Naive thymus-derived CD4-positive, alpha-beta T cell (primary cell): Measurements from ENCODE around the gene KRT25. TPM values are rescaled to one million over a fixed set of nuclear protein-coding genes. Genes with fewer than 3 reads are reported as not detected.

Experiments used
- ATAC-seq: fragments of 150-1000 bp; cut with Tn5 transposase; 2 replicates; pipeline ENCODE4 v1.10.0; 2021; ENCODE audit warnings: mild to moderate bottlenecking, moderate library complexity
- CTCF ChIA-PET: fragments of 350-600 bp; sonication (Branson Sonifier 250); formaldehyde crosslinking; loops from one replicate; lab custom pipeline; 2021; ENCODE audit warnings: antibody characterized with exemption; lab: Charles Lee
- POLR2A ChIA-PET: fragments of 350-600 bp; sonication (Branson Sonifier 250); formaldehyde crosslinking; loops from one replicate; lab custom pipeline; 2021; ENCODE audit warnings: antibody characterized with exemption, inconsistent platforms; lab: Charles Lee
- DNase-seq, 9 donors: peaks; one replicate each; pipeline versions ENCODE4 v3.0.0 to v3.0.0-alpha.2; 2020 to 2022; ENCODE audit warnings: mixed read lengths in 1 of 9
- H3K27ac ChIP-seq: one replicate; pipeline ENCODE4 v1.7.0; 2013; ENCODE audit warnings: mild to moderate bottlenecking, low read depth, low read length, moderate library complexity
- H3K27me3 ChIP-seq, 2 donors: one replicate each; pipeline ENCODE4 v1.7.0; 2013; ENCODE audit warnings: low read length in 2 of 2, mild to moderate bottlenecking in 2 of 2, moderate library complexity in 2 of 2; ENCODE audit not compliant: control insufficient read depth in 2 of 2, insufficient read depth in 2 of 2
- H3K36me3 ChIP-seq, 3 experiments: 1 replicate in 2 of 3; 2 replicates in 1 of 3; pipeline ENCODE4 v1.7.0; 2013; ENCODE audit warnings: low read length in 3 of 3, mild to moderate bottlenecking in 3 of 3, moderate library complexity in 1 of 3; ENCODE audit not compliant: insufficient read depth in 3 of 3, control insufficient read depth in 2 of 3
- H3K4me1 ChIP-seq, 2 donors: one replicate each; pipeline ENCODE4 v1.7.0; 2013; ENCODE audit warnings: low read length in 2 of 2, mild to moderate bottlenecking in 2 of 2, moderate library complexity in 1 of 2; ENCODE audit not compliant: control insufficient read depth in 2 of 2, insufficient read depth in 2 of 2
- H3K4me3 ChIP-seq: 2 replicates; pipeline ENCODE4 v1.7.0; 2013; ENCODE audit warnings: mild to moderate bottlenecking, low read length
- H3K9me3 ChIP-seq, 3 experiments: 1 replicate in 2 of 3; 2 replicates in 1 of 3; pipeline ENCODE4 v1.7.0; 2013; ENCODE audit warnings: low read length in 3 of 3; ENCODE audit not compliant: control insufficient read depth in 2 of 3
- H3K27ac Mint-ChIP-seq, 9 donors: one replicate each; pipeline ENCODE4 v1.8.0; 2020 to 2022; ENCODE audit warnings: mixed read lengths in 9 of 9, mild to moderate bottlenecking in 8 of 9, moderate library complexity in 5 of 9, inconsistent platforms in 2 of 9
- H3K27me3 Mint-ChIP-seq, 5 donors: one replicate each; pipeline ENCODE4 v1.8.0; 2021 to 2022; ENCODE audit warnings: mixed read lengths in 5 of 5, mild to moderate bottlenecking in 1 of 5
- H3K36me3 Mint-ChIP-seq, 5 donors: one replicate each; pipeline ENCODE4 v1.8.0; 2020 to 2022; ENCODE audit warnings: mixed read lengths in 5 of 5, mild to moderate bottlenecking in 3 of 5, inconsistent platforms in 1 of 5
- H3K4me1 Mint-ChIP-seq, 7 donors: one replicate each; pipeline ENCODE4 v1.8.0; 2020 to 2022; ENCODE audit warnings: mixed read lengths in 7 of 7, mild to moderate bottlenecking in 3 of 7, inconsistent platforms in 1 of 7
- H3K4me3 Mint-ChIP-seq, 10 donors: one replicate each; pipeline ENCODE4 v1.8.0; 2020 to 2022; ENCODE audit warnings: mild to moderate bottlenecking in 10 of 10, mixed read lengths in 10 of 10, moderate library complexity in 6 of 10, inconsistent platforms in 2 of 10
- H3K9me3 Mint-ChIP-seq, 11 donors: one replicate each; pipeline ENCODE4 v1.8.0; 2020 to 2022; ENCODE audit warnings: mixed read lengths in 11 of 11, mild to moderate bottlenecking in 4 of 11, inconsistent platforms in 1 of 11, moderate library complexity in 1 of 11
- intact Hi-C, 2 donors: fragments of 100-400 bp; cut with micrococcal nuclease; formaldehyde crosslinking; loops; one replicate each; pipeline ENCODE4 v1.15.1; 2023
- polyA plus RNA-seq, 2 donors: library from polyadenylated mRNA; unstranded; fragments of 300-500 nt; fragmentation: Illumina TruSeq; gene quantifications; one replicate each; pipeline ENCODE4 v1.2.3, GENCODE V29; 2021
- total RNA-seq, 6 experiments: library from RNA in 5 of 6; stranded (reverse) in 5 of 6; gene quantifications; 1 replicate in 5 of 6; 2 replicates in 1 of 6; pipeline ENCODE4 v1.2.3 and lab custom pipeline; 2021 to 2026

The KRT25 gene
- total RNA-seq, result not detected
- not detected for polyA plus RNA-seq
- not detected for total RNA-seq (lab: John Stamatoyannopoulos, UW)

- H3K4me1 Mint-ChIP-seq, result peaks cover 0 to 2% (median 0%) of the 10 kb centered on the region in 7 donors
- H3K36me3 ChIP-seq, result no peaks in the 10 kb centered on the region
- H3K27ac ChIP-seq, result no peak within 1 kb of the TSS
- H3K4me3 Mint-ChIP-seq, result no peak within 1 kb of the TSS
- H3K9me3 ChIP-seq, result peaks cover 0 to 4% (median 2%) of the 10 kb centered on the region in 3 experiments
- no peak for ATAC-seq
- H3K27me3 Mint-ChIP-seq, result peaks cover 26 to 47% (median 35%) of the 10 kb centered on the region in 5 donors
- peaks cover 0 to 14% (median 7%) of the 10 kb centered on the region in 5 donors for H3K36me3 Mint-ChIP-seq
- CTCF ChIA-PET, result no interaction called here
- no peak for DNase-seq
- H3K4me1 ChIP-seq, result no peaks in the 10 kb centered on the region
- H3K27me3 ChIP-seq, result peaks cover 0 to 5% of the 10 kb centered on the region in 2 donors
- no peak within 1 kb of the TSS for H3K4me3 ChIP-seq
- POLR2A ChIA-PET, result no interaction called here
- peaks cover 0 to 27% (median 23%) of the 10 kb centered on the region in 11 donors for H3K9me3 Mint-ChIP-seq
- intact Hi-C loops, result no loop called here
- no peak within 1 kb of the TSS for H3K27ac Mint-ChIP-seq
Measured at GRCh38 chr17:40755231-40755630, at the start of gene KRT25. KRT25 (minus strand) TSS chr17:40755331; CDS start chr17:40755271, 60 bp downstream.

- Mint-ChIP-seq H3K27me3 (peaks cover 33 to 51% (median 48%) of the 10 kb centered on the region in 5 donors), H3K9me3 (peaks cover 0 to 3% (median 0%) of the 10 kb centered on the region in 11 donors)
- CTCF ChIA-PET, result interaction anchor here (0.6 to 1.1 kb wide), 5 partner anchors 12 to 862 kb away, joined by 3 to 5 read pairs (median 3); no protein-coding TSS in a partner anchor
Measured at GRCh38 chr17:40803617-40804082, 48.5 kb upstream of the KRT25 start.

GRCh38 chr17:40801157-40801556 is 46.0 kb upstream of the KRT25 start:
- Histone ChIP-seq H3K9me3 (no peaks in the 10 kb centered on the region), H3K27me3 (peaks cover 0 to 4% of the 10 kb centered on the region in 2 donors), H3K4me3 (no peak overlapping the region), H3K4me1 (no peaks in the 10 kb centered on the region), H3K36me3 (no peaks in the 10 kb centered on the region), H3K27ac (no peak overlapping the region)
- CTCF ChIA-PET, result interaction anchor here (0.7 kb wide), 1 partner anchor 735 kb away, joined by 3 read pairs; no protein-coding TSS in a partner anchor
- ATAC-seq (no peak), DNase-seq (no peak)
- Mint-ChIP-seq H3K4me1 (peaks cover 0 to 4% (median 3%) of the 10 kb centered on the region in 7 donors), H3K36me3 (peaks cover 0 to 4% (median 0%) of the 10 kb centered on the region in 5 donors), H3K9me3 (peaks cover 0 to 3% (median 0%) of the 10 kb centered on the region in 11 donors), H3K27ac (no peak overlapping the region), H3K4me3 (no peak overlapping the region), H3K27me3 (peaks cover 21 to 44% (median 35%) of the 10 kb centered on the region in 5 donors)
- POLR2A ChIA-PET, result no interaction called here
- intact Hi-C loops, result loop anchor here in 1 of 2 donors (5.0 kb wide), 1 partner anchor 846 kb away; no protein-coding TSS in a partner anchor

More at GRCh38 chr17:40803617-40804082, 48.5 kb upstream of the KRT25 start:
- intact Hi-C loops, result loop anchor here (1.0 to 5.0 kb wide), 9 partner anchors 54 to 864 kb away; no protein-coding TSS in a partner anchor
- Histone ChIP-seq H3K4me3 (no peak overlapping the region), H3K27me3 (peaks cover 0 to 4% of the 10 kb centered on the region in 2 donors), H3K4me1 (no peaks in the 10 kb centered on the region), H3K36me3 (no peaks in the 10 kb centered on the region), H3K27ac (no peak overlapping the region), H3K9me3 (no peaks in the 10 kb centered on the region)
- ATAC-seq (peak; percentile 90), DNase-seq (peak; percentile 34 to 74 (median 54))
- Mint-ChIP-seq H3K4me1 (peaks cover 0 to 4% (median 3%) of the 10 kb centered on the region in 7 donors), H3K27ac (no peak overlapping the region), H3K36me3 (peaks cover 0 to 4% (median 0%) of the 10 kb centered on the region in 5 donors), H3K4me3 (peak overlapping the region in 1 of 10 donors; percentile 33)
- POLR2A ChIA-PET, result no interaction called here

DNA sequence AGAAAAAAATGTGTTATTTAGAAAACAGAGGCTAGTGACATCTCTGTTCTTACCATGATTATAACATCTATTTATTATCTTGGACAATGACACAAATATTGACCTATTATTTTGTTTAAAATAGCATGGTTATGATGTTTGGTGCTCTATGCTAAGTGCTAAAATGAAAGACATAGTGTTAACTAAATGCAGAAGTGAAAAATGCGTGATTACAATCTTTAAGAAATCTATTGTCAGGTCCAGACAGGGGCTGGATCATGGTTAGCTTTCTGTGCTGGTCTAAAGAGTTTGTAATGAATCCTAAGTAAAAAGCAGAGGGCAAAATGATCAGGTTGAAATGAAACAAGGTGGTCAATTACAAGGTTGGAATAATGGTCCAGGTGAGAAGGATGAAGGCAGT is 45.2 kb upstream of the KRT25 start:
- CTCF ChIA-PET, result no interaction called here
- H3K27ac ChIP-seq, result no peak overlapping the region
- H3K4me1 Mint-ChIP-seq, result peaks cover 0 to 4% (median 3%) of the 10 kb centered on the region in 7 donors
- intact Hi-C loops, result loop anchor here in 1 of 2 donors (5.0 kb wide), 1 partner anchor 847 kb away; no protein-coding TSS in a partner anchor
- H3K9me3 ChIP-seq, result no peaks in the 10 kb centered on the region
- no peaks in the 10 kb centered on the region for H3K4me1 ChIP-seq
- H3K36me3 Mint-ChIP-seq, result peaks cover 0 to 4% (median 0%) of the 10 kb centered on the region in 5 donors
- peaks cover 0 to 4% of the 10 kb centered on the region in 2 donors for H3K27me3 ChIP-seq
- ATAC-seq (no peak), DNase-seq (no peak)
- no peak overlapping the region for H3K4me3 ChIP-seq
- peaks cover 27 to 42% (median 34%) of the 10 kb centered on the region in 5 donors for H3K27me3 Mint-ChIP-seq
- H3K36me3 ChIP-seq, result no peaks in the 10 kb centered on the region
- no peak overlapping the region for H3K4me3 Mint-ChIP-seq
- no peak overlapping the region for H3K27ac Mint-ChIP-seq
- H3K9me3 Mint-ChIP-seq, result peaks cover 0 to 3% (median 0%) of the 10 kb centered on the region in 11 donors
- POLR2A ChIA-PET, result no interaction called here

DNA sequence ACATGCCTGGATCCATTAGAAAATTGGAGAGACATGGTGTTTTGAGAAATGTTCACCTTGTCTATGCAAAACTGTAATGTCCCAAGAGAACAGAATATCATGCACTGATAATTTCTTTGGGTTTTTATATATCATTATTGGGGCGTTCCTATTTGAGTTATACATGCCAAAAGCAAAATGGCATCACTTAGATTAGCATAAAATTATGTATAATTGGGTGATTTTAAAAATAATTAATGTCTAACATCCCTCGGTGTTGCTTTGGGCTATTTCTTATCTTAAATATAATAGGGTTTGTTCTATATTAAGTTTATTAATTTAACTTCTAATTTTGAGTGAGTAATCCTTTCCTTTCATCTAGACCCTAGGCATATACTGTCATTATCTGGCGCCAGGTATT is 44.7 kb upstream of the KRT25 start, which contains the start of gene KRT28:
Gene KRT28 (minus strand): TSS at position 101 of the 400 bp plus-strand sequence. CDS start 66 bp downstream, at position 35.
- intact Hi-C loops, result loop anchor here in 1 of 2 donors (5.0 kb wide), 1 partner anchor 847 kb away; no protein-coding TSS in a partner anchor
- ChIA-PET CTCF (no interaction called here), POLR2A (no interaction called here)

GRCh38 chr17:40796846-40797245 is 41.7 kb upstream of the KRT25 start:
- no peaks in the 10 kb centered on the region for H3K4me1 Mint-ChIP-seq

More for the DNA sequence above, 44.7 kb upstream of the KRT25 start, which contains the start of gene KRT28:
- H3K9me3 ChIP-seq, result no peaks in the 10 kb centered on the region
- H3K4me3 ChIP-seq, result no peak within 1 kb of the TSS
- H3K4me1 ChIP-seq, result no peaks in the 10 kb centered on the region
- no peak within 1 kb of the TSS for H3K27ac ChIP-seq
- Mint-ChIP-seq H3K27ac (no peak within 1 kb of the TSS), H3K4me1 (peaks cover 0 to 4% (median 3%) of the 10 kb centered on the region in 7 donors), H3K36me3 (no peaks in the 10 kb centered on the region), H3K4me3 (no peak within 1 kb of the TSS), H3K27me3 (peaks cover 22 to 40% (median 28%) of the 10 kb centered on the region in 5 donors), H3K9me3 (no peaks in the 10 kb centered on the region)
- DNase-seq, result no peak
- no peaks in the 10 kb centered on the region for H3K36me3 ChIP-seq
- peaks cover 0 to under 1% of the 10 kb centered on the region in 2 donors for H3K27me3 ChIP-seq
- ATAC-seq, result no peak

More at GRCh38 chr17:40796846-40797245, 41.7 kb upstream of the KRT25 start:
- Histone ChIP-seq H3K36me3 (no peaks in the 10 kb centered on the region), H3K27me3 (no peaks in the 10 kb centered on the region), H3K4me1 (no peaks in the 10 kb centered on the region), H3K9me3 (no peaks in the 10 kb centered on the region), H3K27ac (no peak overlapping the region), H3K4me3 (no peak overlapping the region)
- POLR2A ChIA-PET, result no interaction called here
- Mint-ChIP-seq H3K9me3 (no peaks in the 10 kb centered on the region), H3K27me3 (peaks cover 14 to 45% (median 30%) of the 10 kb centered on the region in 5 donors), H3K4me3 (no peak overlapping the region), H3K27ac (no peak overlapping the region), H3K36me3 (no peaks in the 10 kb centered on the region)
- intact Hi-C loops, result no loop called here
- CTCF ChIA-PET, result no interaction called here
- DNase-seq, result no peak
- ATAC-seq, result no peak
